ENCODE measurements around the gene RBM4. TPM values are rescaled to one million over a fixed set of nuclear protein-coding genes. Genes with fewer than 3 reads are reported as not detected.

RBM4 gene
- total and polyA plus RNA-seq, 2 experiments from 2014 or later, result 79.0 to 121 TPM

- H3K4me2 ChIP-seq (ENCODE audit: unreplicated experiment), result no peak overlapping the region
- no peaks in the 10 kb centered on the region for H3K9me3 ChIP-seq (ENCODE audit: low read depth)
- H3K4me1 ChIP-seq (ENCODE audit: insufficient read depth), result no peaks in the 10 kb centered on the region
- H3K9me2 ChIP-seq (ENCODE audit: insufficient read depth), result no peaks in the 10 kb centered on the region
- no peaks in the 10 kb centered on the region for H3F3A ChIP-seq (ENCODE audit: insufficient read depth)
- no peak for DNase-seq
- 95 to 97% methylated on average over 20 to 25 of the region's 25 CpGs for WGBS, 2 experiments (ENCODE audit: low coverage in 1 of 2, low lambda C conversion rate in 2 of 2, missing lambda C conversion rate in 2 of 2)
- H3K36me3 ChIP-seq (ENCODE audit: low read depth), result peaks cover 66% of the 10 kb centered on the region
- TF ChIP-seq EZH2phosphoT487 (IDR thresholded peaks at IDR 0.05; ENCODE audit: insufficient read depth, low read depth) (no peak), EZH2 (IDR thresholded peaks at IDR 0.05; ENCODE audit: insufficient read depth, poor library complexity, severe bottlenecking) (no peak)
- no peak overlapping the region for H2AFZ ChIP-seq
- H3K9ac ChIP-seq, result no peak overlapping the region
- H3K4me3 ChIP-seq, result no peak overlapping the region
- peaks cover 100% of the 10 kb centered on the region for H3K79me2 ChIP-seq (ENCODE audit: insufficient read depth)
- H3K27me3 ChIP-seq (replicated peaks; ENCODE audit: insufficient read depth), result no peaks in the 10 kb centered on the region
- H3K27ac ChIP-seq, result no peak overlapping the region
- H4K20me1 ChIP-seq (ENCODE audit: insufficient read depth), result peaks cover 39% of the 10 kb centered on the region
- in situ Hi-C loops (cut with MboI), result no loop called here
Observed at GRCh38 chr11:66626382-66626781, 12.1 kb upstream of the RBM4 start.

GRCh38 chr11:66626926-66627325 is 11.6 kb upstream of the RBM4 start:
- H3K9me2 ChIP-seq (ENCODE audit: insufficient read depth), result no peaks in the 10 kb centered on the region
- H3K4me1 ChIP-seq (ENCODE audit: insufficient read depth), result no peaks in the 10 kb centered on the region
- TF ChIP-seq EZH2 (IDR thresholded peaks at IDR 0.05; ENCODE audit: insufficient read depth, poor library complexity, severe bottlenecking) (no peak), EZH2phosphoT487 (IDR thresholded peaks at IDR 0.05; ENCODE audit: insufficient read depth, low read depth) (no peak)
- H3K79me2 ChIP-seq (ENCODE audit: insufficient read depth), result peaks cover 100% of the 10 kb centered on the region
- no peak overlapping the region for H3K27ac ChIP-seq
- H3K4me3 ChIP-seq, result no peak overlapping the region
- no peak overlapping the region for H3K9ac ChIP-seq
- peaks cover 2% of the 10 kb centered on the region; the same call in 1 of the 2 replicates for H3F3A ChIP-seq (ENCODE audit: insufficient read depth)
- H3K9me3 ChIP-seq (ENCODE audit: low read depth), result no peaks in the 10 kb centered on the region
- H3K4me2 ChIP-seq (ENCODE audit: unreplicated experiment), result no peak overlapping the region
- no peak overlapping the region for H2AFZ ChIP-seq
- in situ Hi-C loops (cut with MboI), result no loop called here
- DNase-seq, result no peak
- WGBS, 2 experiments (ENCODE audit: low coverage in 1 of 2, low lambda C conversion rate in 2 of 2, missing lambda C conversion rate in 2 of 2), result 93 to 94% methylated on average over 7 of the region's 7 CpGs
- H3K27me3 ChIP-seq (replicated peaks; ENCODE audit: insufficient read depth), result no peaks in the 10 kb centered on the region
- H4K20me1 ChIP-seq (ENCODE audit: insufficient read depth), result peaks cover 37% of the 10 kb centered on the region
- H3K36me3 ChIP-seq (ENCODE audit: low read depth), result peaks cover 64% of the 10 kb centered on the region

- Histone ChIP-seq H3K36me3 (ENCODE audit: low read depth) (peaks cover 58% of the 10 kb centered on the region), H3K9me2 (ENCODE audit: insufficient read depth) (no peaks in the 10 kb centered on the region), H3K27me3 (replicated peaks; ENCODE audit: insufficient read depth) (no peaks in the 10 kb centered on the region), H3K9ac (no peak overlapping the region), H3F3A (ENCODE audit: insufficient read depth) (peaks cover 5% of the 10 kb centered on the region; the same call in 1 of the 2 replicates), H3K9me3 (ENCODE audit: low read depth) (no peaks in the 10 kb centered on the region), H4K20me1 (ENCODE audit: insufficient read depth) (peaks cover 30% of the 10 kb centered on the region), H3K4me2 (ENCODE audit: unreplicated experiment) (no peak overlapping the region), H2AFZ (no peak overlapping the region), H3K4me3 (no peak overlapping the region), H3K4me1 (ENCODE audit: insufficient read depth) (no peaks in the 10 kb centered on the region), H3K27ac (no peak overlapping the region), H3K79me2 (ENCODE audit: insufficient read depth) (peaks cover 100% of the 10 kb centered on the region)
- TF ChIP-seq EZH2phosphoT487 (IDR thresholded peaks at IDR 0.05; ENCODE audit: insufficient read depth, low read depth) (no peak), EZH2 (IDR thresholded peaks at IDR 0.05; ENCODE audit: insufficient read depth, poor library complexity, severe bottlenecking) (no peak)
- in situ Hi-C loops (cut with MboI), result no loop called here
- whole genome bisulfite sequencing, 2 experiments (ENCODE audit: low coverage in 1 of 2, low lambda C conversion rate in 2 of 2, missing lambda C conversion rate in 2 of 2), result 97 to 99% methylated on average over 7 of the region's 7 CpGs
- DNase-seq, result no peak
Observed at GRCh38 chr11:66628061-66628603, 10.4 kb upstream of the RBM4 start.

GRCh38 chr11:66629356-66629755 is 9.1 kb upstream of the RBM4 start:
- no peak overlapping the region for H3K27ac ChIP-seq
- H3K79me2 ChIP-seq (ENCODE audit: insufficient read depth), result peaks cover 100% of the 10 kb centered on the region
- no peak overlapping the region for H3K4me3 ChIP-seq
- H2AFZ ChIP-seq, result no peak overlapping the region
- no peak overlapping the region for H3K4me2 ChIP-seq (ENCODE audit: unreplicated experiment)
- no peaks in the 10 kb centered on the region for H3K4me1 ChIP-seq (ENCODE audit: insufficient read depth)
- H3K9me2 ChIP-seq (ENCODE audit: insufficient read depth), result no peaks in the 10 kb centered on the region
- no peaks in the 10 kb centered on the region for H3K27me3 ChIP-seq (replicated peaks; ENCODE audit: insufficient read depth)
- no peak for TF ChIP-seq EZH2 (IDR thresholded peaks at IDR 0.05; ENCODE audit: insufficient read depth, poor library complexity, severe bottlenecking)
- TF ChIP-seq EZH2phosphoT487 (IDR thresholded peaks at IDR 0.05; ENCODE audit: insufficient read depth, low read depth), result no peak
- no peak for DNase-seq
- 97 to 100% methylated on average over 2 of the region's 2 CpGs for WGBS, 2 experiments (ENCODE audit: low coverage in 1 of 2, low lambda C conversion rate in 2 of 2, missing lambda C conversion rate in 2 of 2)
- in situ Hi-C loops (cut with MboI), result no loop called here
- H3K9me3 ChIP-seq (ENCODE audit: low read depth), result no peaks in the 10 kb centered on the region
- H4K20me1 ChIP-seq (ENCODE audit: insufficient read depth), result peaks cover 19% of the 10 kb centered on the region
- H3K9ac ChIP-seq, result no peak overlapping the region
- peaks cover 8% of the 10 kb centered on the region; the same call in 1 of the 2 replicates for H3F3A ChIP-seq (ENCODE audit: insufficient read depth)
- peaks cover 58% of the 10 kb centered on the region for H3K36me3 ChIP-seq (ENCODE audit: low read depth)

Data from GM23248 (cell line).